ENCODE results near the gene CTTNBP2NL.
A peak's percentile ranks its signal among the peaks of the same experiment; 100 is the strongest.
"Not testable (repeated sequence)": the region's sequence is repeated elsewhere in the genome, so short reads cannot be mapped to it uniquely, and the experiment has no call there.

Gene CTTNBP2NL

DNA sequence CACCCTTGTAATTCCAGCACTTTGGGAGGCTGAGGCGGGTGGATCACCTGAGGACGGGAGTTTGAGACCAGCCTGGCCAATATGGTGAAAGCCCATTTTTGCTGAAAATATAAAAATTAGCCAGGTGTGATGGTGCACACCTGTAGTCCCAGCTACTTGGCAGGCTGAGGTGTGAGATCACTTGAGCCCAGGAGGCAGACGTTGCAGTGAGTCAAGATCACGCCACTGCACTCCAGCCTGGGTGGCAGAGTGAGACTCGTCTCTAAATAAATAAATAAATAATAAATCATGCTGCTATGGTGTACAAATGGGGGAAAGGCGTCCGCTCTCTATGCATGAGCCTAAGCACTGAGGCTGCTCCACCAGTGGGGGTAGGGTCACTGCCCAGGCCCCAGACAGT lies 74.3 kb downstream of the CTTNBP2NL start:
- DNase-seq = not testable (repeated sequence)

DNA sequence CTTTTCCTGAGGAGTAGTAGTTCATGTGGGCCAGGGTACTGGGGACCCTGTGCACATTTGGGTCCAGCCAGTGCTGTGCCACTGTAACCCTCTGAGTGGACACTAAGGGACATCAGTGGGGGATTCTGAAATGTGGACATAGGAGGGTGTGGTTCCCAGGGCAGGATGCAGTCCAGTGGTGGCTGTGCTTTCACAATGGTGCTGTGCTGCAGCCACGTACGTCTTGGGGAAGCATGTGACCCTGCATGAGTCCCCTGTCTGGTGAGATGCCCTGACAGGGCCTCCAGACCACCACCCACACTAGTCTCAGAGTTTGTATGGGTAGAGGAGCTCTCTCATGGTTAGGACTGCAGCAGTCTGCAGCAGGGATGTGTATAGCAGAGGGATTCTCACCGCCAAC lies 75.0 kb downstream of the CTTNBP2NL start:
- no peak for DNase-seq

DNA sequence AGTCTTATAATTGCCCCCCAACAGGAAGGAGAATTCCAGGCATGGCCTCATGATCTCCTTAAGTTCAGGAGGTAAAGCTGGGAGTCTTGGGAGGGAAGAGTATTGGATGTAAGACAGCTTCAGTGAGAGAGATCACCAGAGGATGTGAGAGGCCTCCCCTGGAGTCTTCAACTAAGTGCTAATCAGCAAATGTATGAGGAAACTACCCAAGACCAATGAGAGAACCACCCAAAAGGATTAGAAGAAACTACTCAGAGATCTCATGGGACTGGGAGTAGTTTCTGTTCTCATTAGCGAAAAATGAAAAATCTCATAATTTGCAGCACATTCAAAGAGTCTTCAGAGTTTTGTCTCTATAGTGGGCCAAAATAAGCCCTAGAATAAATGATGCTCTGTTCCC lies 76.1 kb downstream of the CTTNBP2NL start:
- DNase-seq = no peak

DNA sequence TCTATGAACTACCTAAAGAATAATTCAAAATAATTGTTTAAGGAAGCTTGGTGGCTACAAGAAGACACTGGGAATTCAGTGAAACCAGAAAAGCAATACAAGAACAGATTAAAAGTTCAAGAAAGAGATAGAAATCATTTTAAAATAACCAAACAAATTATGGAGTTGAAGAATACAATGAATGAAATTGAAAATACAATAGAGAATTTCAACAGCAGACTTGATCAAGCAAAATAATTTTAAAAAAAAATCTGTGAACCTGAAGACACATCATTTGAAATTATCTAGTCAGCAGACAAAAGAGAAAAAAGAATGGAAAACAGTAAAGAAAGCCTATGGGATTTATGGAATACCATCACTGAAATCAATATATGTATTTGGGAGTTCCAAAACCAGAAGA lies 81.5 kb downstream of the CTTNBP2NL start:
- no peak for DNase-seq

DNA sequence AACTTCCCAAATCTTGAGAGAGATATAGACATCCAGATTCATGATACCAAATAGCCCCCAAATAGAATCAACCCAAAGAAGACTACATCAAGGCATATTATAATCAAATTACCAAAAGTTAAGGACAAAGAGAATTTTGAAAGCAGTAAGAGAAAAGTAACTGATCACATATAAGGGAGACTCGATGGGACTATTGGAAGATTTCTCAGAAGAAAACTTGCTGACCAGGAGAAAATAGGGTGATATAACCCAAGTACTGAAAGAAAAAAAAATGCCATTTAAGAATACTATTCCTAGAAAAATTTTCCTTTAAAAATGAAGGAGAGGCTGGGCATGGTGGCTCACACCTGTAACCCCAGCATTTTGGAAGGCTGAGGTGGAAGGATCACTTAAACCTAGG lies 82.3 kb downstream of the CTTNBP2NL start:
- DNase-seq = no peak

DNA sequence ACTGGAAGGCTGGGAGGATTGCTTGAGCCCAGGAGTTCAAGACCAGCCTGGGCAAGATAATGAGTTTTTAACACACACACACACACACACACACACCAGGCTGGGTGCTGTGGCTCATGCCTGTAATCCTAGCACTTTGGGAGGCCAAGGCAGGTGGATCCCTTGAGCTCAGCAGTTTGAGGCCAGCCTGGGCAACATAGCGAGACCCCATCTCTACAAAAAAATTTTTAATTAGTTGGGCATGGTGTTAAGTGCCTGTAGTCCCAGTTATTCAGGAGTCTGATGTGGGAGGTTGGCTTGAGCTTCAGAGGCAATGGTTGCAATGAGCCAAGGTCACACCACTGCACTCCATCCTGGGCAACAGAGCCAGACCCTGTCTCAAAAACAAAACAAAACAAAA lies 90.0 kb downstream of the CTTNBP2NL start:
- not testable (repeated sequence) for DNase-seq

DNA sequence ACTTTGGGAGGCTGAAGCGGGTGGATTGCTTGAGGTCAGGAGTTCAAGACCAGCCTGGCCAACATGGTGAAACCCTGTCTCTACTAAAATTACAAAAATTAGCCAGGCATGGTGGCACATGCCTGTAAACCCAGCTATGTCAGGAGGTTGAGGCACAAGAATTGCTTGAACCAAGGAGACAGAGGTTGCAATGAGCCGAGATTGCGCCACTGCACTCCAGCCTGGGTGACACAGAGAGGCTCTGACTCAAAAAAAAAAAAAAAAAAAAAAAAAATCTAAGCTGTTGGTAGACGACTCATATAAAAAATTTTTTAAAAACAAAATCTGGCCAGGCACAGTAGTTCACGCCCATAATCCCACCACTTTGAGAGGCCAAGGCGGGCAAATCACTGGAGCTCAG lies 91.7 kb downstream of the CTTNBP2NL start:
- DNase-seq = not testable (repeated sequence)

DNA sequence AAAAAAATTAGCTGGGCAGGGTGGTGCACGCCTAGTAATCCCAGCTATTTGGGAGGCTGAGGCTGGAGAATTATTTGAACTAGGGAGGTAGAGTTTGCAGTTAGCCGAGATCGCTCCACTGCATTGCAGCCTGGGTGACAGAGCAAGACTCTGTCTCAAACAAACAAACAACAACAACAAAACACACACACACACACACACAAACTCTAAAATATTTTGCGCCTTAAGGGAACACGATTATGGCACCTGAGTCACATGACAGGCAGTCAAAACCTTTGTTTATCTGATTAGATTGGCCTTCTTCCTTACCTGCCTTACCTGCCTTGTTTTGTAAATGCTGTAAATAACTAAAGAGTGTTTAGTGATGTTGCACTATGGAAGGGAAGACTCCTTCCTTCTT lies 92.1 kb downstream of the CTTNBP2NL start:
- DNase-seq = no peak

DNA sequence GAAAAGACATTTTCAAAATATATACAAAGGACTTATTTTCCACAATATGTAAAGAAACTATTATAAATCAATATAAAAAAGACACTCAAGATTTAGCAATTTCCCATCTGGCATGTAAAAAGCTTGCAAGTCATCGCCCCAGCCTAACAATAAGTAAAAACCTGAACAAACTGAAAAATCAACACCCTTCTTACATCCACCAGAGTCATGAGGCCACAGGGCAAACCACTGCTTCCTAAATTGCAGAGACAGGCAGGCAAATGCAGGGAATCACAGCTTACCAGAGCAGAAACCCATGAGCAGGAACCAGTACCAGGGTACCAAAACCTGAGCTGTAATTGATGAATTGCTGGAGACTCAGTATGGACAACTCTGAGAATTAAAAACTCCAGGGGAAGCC lies 96.1 kb downstream of the CTTNBP2NL start:
- DNase-seq = no peak

DNA sequence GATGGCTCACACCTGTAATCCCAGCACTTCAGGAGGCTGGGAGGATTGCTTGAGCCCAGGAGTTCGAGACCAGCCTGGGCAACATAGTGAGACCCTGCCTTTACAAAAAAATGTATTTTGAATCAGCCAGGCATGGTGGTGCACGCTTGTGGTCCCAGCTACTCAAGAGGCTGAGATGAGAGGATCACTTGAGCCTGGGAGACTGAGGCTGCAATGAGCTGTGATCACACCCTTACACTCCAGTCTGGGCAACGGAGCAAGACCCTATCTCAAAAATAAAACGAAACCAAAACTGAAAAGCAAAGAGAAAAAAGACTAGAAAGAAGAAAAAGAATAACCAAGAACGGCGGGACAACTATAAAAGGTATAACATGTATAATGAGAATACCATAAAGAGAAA lies 97.3 kb downstream of the CTTNBP2NL start:
- DNase-seq = no peak

DNA sequence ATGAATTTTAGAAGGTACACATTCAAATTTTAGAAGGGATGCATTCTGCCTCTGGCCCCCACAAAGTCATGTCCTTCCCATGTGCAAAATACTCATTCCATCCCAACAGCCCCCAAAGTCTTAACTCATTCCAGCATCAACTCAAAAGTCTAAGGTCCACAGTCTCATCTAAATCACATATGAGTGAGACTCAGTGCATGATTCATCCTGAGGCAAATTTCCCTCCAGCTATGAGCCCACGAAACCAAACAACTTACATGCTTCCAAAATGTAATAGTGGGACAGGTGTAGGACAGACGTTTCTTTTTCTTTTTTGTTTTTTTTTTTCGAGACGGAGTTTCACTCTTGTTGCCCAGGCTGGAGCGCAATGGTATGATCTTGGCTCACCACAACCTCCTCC lies 100.3 kb downstream of the CTTNBP2NL start:
- DNase-seq = no peak

DNA sequence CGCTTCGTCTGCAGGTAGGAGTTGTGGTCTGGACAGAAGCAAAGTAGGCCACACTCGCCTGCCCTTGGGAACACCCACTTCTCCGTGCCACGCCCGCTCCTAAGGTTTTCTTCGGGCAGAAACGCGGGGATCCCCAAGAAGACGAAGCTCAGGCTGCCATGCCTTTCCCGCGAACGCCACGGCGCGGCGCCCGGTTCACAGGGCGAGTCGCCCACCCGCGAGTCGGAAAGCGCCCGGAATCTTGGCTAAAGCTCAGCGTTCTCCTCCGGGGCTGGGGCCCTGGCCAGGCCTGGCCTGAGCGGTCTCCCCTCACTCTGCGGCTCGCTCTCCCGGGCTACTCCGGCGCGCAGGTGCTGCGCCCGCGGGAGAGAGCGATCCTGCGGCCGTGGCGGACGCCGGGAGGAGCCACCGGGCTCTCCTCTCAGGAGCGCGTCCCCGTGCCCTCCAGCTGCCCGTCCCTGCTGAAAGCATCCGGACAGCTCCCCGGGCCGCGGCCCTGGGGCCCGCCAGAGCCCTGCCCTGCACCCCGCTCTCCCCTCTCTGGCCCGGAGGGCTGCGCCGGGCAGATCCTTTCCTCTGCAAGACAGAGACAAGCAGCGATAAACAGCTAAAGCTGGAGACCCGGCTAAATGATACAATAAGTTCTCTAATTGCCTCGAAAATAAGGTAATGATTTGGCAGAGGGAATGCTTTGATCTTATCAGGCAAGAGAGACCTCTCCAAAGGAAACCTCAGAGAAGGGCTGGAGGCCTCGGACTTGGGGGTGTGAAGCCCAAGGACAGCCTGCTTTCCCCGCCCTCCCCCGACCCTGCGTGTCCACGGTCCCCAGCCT lies 106.0 kb downstream of the CTTNBP2NL start:
- DNase-seq = peak in 1 of 2 experiments; percentile 3

DNA sequence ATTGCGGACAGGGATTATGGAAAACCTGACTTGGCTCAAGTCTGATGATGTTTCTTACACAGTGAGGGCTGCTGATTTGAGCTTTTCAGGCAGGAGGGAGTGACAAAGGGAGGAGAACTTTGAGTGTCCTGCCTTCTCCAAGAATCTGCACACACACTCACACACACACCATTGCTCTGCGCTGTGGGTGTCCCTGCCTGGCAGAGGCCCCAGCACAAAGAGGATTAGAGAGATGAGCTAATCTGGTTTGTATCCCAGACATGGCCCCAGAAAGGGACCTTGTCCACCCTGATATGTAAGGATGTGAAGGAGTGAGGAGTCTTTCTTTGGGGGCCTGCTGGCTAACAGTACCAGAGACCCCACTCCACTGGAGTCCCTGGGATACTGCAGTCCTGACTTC lies 106.8 kb downstream of the CTTNBP2NL start:
- no peak for DNase-seq

DNA sequence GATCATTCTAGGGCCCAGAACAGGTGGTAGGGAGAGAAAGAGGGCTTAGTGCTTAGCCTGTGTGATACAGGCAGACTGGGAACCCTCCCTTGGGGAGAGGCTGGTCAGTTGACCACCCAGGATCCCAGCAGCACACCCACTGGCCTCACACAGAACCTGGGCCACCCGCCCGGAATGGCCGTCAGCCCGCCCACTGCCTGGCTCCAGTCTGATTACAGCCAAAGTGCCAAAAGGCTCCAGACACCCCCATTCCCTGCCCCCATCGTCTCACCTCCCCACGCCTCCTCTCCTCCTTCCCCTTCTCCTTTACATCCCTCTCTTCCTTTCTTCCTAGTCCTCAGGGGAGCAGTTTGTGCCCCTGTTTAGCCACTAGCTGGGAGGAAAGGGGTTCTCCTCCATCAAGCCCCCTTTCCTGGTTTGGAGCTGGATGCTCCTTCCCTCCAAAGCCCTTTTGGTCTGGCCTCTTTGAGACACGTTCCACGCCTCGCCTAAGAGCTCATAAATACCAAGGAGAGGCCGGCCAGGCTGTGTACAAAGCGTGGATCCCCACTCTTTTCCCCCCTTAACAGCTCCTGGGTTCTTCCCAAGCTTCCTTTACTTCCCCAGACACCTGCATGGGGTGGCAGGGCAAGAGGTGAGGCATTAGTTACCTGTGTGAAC lies 108.1 kb downstream of the CTTNBP2NL start:
- no peak for DNase-seq

DNA sequence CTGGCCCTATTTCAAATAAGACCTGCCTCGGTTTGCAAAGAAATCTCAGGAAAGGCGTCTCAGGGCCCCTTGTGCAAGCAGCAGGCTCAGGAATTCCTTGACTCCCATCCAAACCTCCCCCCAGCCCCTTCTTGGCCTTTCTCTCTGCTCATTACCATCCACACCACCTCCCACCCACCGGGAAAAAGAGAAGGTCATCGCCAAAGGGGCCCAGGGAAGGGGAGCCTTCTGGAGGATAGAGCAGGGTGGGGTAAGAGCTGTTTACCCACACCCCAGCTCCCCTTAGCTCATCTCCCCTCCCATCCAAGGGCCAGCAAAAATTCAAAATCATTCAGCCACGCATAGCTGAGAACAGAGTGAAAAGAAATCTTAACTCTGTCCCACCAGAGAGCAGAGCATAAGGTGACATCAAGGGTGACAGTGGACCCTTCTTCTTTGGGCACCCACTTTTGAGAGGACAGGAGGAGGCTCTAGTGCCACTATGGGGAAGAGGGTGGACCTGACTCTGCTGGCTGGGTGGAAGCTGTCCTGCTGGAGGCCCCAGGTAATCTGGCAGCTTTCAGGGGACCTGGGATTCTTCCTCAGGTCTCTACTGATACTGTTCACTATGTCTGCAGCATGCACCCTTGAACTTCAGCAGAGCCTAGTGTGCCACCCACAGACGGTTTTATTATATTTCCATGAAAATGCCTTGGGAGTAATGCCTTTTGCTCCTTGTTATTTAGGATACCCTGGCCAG lies 108.8 kb downstream of the CTTNBP2NL start:
- no peak for DNase-seq

DNA sequence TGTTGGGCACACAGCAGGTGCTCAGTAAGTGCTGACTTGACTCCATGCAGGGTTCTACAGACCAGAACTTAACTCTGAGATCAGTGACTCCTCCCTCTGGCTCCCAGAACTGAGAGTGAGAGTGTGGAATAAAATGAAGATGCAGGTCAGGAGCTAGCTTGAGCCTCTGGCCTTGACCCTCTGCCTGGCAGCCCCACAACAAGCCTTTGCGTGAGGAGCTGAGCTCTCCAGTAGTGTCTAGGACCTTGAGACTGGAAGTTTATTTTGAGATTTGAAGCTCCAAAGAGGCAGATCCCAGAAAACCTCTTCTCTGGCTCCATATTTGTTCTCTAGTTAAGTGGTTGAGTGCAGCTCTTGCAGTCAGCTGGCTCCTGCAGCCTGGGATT lies 109.4 kb downstream of the CTTNBP2NL start:
- DNase-seq = no peak

DNA sequence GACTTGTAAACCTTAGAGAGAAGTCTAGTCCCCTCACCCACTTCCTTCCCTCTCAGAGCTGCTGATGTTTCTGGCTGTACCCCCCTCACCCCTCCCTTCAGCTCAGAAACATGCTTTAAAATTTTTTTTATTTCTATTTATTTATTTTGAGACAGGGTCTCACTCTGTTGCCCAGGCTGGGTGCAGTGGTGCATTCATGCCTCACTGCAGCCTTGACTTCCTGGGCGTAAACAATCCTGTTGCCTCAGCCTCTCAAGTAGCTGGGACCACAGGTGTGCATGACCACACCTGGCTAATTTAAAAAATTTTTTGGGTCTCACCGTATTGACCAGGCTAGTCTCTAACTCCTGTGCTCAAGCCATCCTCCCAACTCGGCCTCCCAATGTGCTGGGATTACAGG lies 109.9 kb downstream of the CTTNBP2NL start:
- DNase-seq = no peak

DNA sequence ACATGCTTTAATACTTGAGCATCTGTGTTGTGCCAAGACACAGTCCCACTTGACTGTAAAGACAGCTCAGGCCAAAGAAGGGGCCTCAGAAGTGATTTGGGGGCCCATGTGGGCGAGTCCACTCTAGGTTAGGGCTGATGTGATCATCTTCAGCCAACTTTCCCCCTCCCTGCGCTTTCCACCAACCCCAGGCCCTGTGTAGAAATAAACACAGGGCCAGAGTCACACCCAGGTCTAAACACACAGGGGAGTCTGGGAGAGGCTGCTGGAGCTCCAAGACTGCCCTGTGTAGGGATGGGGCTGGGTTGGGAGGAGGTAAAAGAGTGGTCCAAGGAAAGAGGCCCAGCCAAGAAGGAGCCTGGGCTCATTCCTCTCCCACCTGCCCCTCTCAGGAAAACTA lies 110.3 kb downstream of the CTTNBP2NL start:
- no peak for DNase-seq

DNA sequence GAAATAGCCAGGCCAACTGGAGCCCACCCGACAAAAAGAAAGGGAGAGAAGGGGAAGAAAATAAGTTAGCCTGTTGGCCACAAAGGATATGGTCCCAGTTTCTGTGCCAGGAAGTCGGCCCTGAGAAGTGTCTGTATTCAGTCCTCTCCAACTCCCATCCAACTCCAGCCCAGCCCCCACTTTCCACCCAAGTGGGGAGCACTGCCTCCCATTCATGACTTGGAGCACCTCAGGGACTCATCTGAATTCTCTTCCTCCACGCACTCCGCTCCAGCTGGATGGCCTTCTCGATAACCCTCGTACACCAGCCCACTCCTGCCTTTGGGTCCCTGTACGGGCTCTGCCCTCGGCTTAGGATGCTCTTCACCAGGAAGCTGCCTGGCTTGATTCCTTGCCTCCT lies 110.7 kb downstream of the CTTNBP2NL start:
- DNase-seq = no peak

DNA sequence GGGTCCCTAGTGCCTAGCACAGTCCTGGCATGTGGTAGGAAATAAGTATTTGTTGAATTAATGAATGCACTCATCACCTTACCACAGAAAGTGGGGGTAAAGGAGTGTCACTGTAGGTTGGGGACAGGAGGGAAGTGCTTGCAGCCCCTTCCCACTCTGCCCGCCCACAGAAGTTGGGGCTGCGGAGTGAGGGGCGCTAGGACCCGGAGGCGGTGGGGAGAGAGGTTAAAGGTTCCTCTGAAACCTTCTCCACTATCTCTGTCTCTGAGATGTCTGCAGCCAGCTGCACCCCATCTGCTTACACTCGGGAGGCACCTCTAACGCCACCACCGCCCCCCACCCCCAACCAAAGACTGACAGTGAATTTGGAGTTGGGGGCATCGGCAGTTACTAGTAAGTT lies 111.3 kb downstream of the CTTNBP2NL start:
- no peak for DNase-seq

DNA sequence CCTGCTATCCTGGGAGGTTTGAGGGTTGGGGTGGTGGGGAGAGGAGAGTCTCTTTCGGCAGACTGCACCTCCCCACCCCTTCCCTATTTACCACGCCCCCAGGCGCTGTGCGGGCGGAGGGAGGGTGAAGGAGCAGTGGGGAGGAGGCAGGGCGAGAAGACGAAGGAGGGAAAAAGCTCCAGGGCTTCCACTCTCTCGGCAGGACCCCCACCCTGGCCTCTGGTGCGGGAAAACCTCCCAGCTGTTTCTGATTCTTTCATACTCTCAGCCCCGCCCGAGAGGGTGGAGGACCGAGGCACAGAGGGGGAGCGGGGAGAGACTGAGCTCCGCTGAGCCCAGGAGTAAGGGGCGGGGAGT lies 111.9 kb downstream of the CTTNBP2NL start:
- no peak for DNase-seq

DNA sequence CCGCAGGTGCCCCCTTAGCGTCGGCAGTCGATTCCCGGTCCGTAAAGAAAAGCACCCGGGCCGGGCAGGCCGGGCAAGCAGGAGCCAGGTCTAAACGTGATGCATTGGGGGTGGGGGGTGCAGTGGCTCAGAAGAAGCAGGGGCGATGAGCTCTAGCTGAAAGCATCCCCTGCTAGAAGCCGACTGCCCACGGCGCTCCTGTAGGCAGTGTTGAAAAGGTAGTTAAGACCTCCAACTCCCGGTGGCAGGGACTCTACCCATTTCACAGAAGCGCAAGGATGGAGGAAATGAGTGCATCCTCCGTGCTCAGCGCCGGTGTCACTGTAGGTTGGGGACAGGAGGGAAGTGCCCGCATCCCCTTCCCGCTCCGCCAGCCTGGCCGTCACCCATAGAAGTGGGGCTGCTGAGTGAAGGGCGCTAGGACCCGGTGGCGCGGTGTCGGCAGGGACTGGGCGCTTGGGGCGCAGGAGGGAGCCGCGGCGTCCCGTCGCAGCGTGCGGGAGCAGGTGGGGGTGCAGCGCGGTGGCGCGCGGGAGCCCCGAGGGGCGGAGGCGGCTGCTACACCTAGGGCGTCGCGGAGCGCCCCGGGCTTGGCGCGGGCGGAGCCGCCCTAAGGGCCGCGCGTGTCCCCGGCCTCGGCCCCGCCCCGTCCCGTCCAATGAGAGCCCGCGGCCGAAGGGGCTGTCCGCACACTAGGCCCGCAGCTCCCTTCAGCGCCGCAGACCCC lies 112.4 kb downstream of the CTTNBP2NL start, which contains the start of gene WNT2B:
Gene WNT2B, plus strand, starts transcription at position 688 of the 727 bp plus-strand sequence. CDS start 298 bp downstream, outside the sequence.
- DNase-seq = no peak

DNA sequence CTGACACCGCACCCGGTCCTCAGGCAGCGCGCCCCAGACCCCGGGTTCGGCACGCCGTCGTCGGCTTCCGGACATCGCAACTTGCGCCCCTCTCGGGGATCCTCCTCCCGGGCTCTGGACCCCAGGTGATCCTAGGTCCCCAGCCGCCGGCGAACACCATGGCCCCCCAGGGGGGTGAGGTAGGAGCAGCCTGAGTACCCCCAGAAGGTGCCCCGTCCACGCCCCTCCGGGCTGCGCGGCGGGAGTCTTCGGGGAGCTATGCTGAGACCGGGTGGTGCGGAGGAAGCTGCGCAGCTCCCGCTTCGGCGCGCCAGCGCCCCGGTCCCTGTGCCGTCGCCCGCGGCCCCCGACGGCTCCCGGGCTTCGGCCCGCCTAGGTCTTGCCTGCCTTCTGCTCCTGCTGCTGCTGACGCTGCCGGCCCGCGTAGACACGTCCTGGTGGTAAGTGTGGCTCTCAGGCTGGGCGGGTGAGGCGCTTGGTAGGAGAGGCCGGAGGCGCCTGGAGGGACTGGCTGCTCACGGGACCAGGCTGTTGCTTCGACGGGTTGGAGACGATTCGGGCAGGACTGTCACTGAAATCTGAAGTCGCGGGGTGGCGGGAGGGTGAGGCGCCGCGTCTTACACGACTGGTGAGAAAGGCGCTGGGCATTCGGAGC lies 113.1 kb downstream of the CTTNBP2NL start:
- no peak for DNase-seq

All from AML-193 (cell line).